ENCODE results near the gene CHRM2.

The CHRM2 gene

GRCh38 chr7:136919820-136920219 is 51.4 kb downstream of the CHRM2 start:
- Histone ChIP-seq H3K27me3 (no peaks in the 10 kb centered on the region), H3K4me1 (ENCODE audit: control insufficient read depth in 1 of 2, insufficient read depth in 1 of 2, low read depth in 1 of 2, low read length in 1 of 2) (no peaks in the 10 kb centered on the region), H3K9me3 (no peaks in the 10 kb centered on the region), H3K27ac (no peak overlapping the region), H3K36me3 (no peaks in the 10 kb centered on the region), H3K4me3 (ENCODE audit: low read depth in 1 of 2, low read length in 1 of 2) (no peak overlapping the region)
- no peak for TF ChIP-seq CTCF (IDR thresholded peaks at IDR 0.05)

GRCh38 chr7:136923111-136923667 is 54.7 kb downstream of the CHRM2 start:
- H3K27ac ChIP-seq = no peak overlapping the region
- TF ChIP-seq CTCF (IDR thresholded peaks at IDR 0.05) = no peak
- no peaks in the 10 kb centered on the region for H3K9me3 ChIP-seq
- no peaks in the 10 kb centered on the region for H3K27me3 ChIP-seq
- no peak overlapping the region for H3K4me3 ChIP-seq (ENCODE audit: low read depth in 1 of 2, low read length in 1 of 2)
- H3K36me3 ChIP-seq = no peaks in the 10 kb centered on the region
- no peaks in the 10 kb centered on the region for H3K4me1 ChIP-seq (ENCODE audit: control insufficient read depth in 1 of 2, insufficient read depth in 1 of 2, low read depth in 1 of 2, low read length in 1 of 2)

GRCh38 chr7:136925044-136925443 is 56.6 kb downstream of the CHRM2 start:
- Histone ChIP-seq H3K4me3 (ENCODE audit: low read depth in 1 of 2, low read length in 1 of 2) (no peak overlapping the region), H3K36me3 (no peaks in the 10 kb centered on the region), H3K4me1 (ENCODE audit: control insufficient read depth in 1 of 2, insufficient read depth in 1 of 2, low read depth in 1 of 2, low read length in 1 of 2) (no peaks in the 10 kb centered on the region), H3K27ac (no peak overlapping the region), H3K27me3 (no peaks in the 10 kb centered on the region), H3K9me3 (no peaks in the 10 kb centered on the region)
- no peak for TF ChIP-seq CTCF (IDR thresholded peaks at IDR 0.05)

GRCh38 chr7:136925556-136925955 is 57.1 kb downstream of the CHRM2 start:
- H3K9me3 ChIP-seq = no peaks in the 10 kb centered on the region
- H3K4me1 ChIP-seq (ENCODE audit: control insufficient read depth in 1 of 2, insufficient read depth in 1 of 2, low read depth in 1 of 2, low read length in 1 of 2) = no peaks in the 10 kb centered on the region
- no peaks in the 10 kb centered on the region for H3K27me3 ChIP-seq
- H3K27ac ChIP-seq = no peak overlapping the region
- H3K36me3 ChIP-seq = no peaks in the 10 kb centered on the region
- H3K4me3 ChIP-seq (ENCODE audit: low read depth in 1 of 2, low read length in 1 of 2) = no peak overlapping the region
- no peak for TF ChIP-seq CTCF (IDR thresholded peaks at IDR 0.05)

- H3K36me3 ChIP-seq = no peaks in the 10 kb centered on the region
- H3K27ac ChIP-seq = no peak overlapping the region
- no peak overlapping the region for H3K4me3 ChIP-seq (ENCODE audit: low read depth in 1 of 2, low read length in 1 of 2)
- H3K27me3 ChIP-seq = no peaks in the 10 kb centered on the region
- H3K4me1 ChIP-seq (ENCODE audit: control insufficient read depth in 1 of 2, insufficient read depth in 1 of 2, low read depth in 1 of 2, low read length in 1 of 2) = no peaks in the 10 kb centered on the region
- no peaks in the 10 kb centered on the region for H3K9me3 ChIP-seq
- no peak for TF ChIP-seq CTCF (IDR thresholded peaks at IDR 0.05)
Measured at GRCh38 chr7:136931169-136931867, 62.9 kb downstream of the CHRM2 start.
